ENCODE results near the gene BIN1. TPM values are rescaled to one million over a fixed set of nuclear protein-coding genes. Genes with fewer than 3 reads are reported as not detected.

The BIN1 gene
- total RNA-seq, 1 donor from 2014 or later: 11.8 TPM

- Histone ChIP-seq H3K36me3 (ENCODE audit: control insufficient read depth, insufficient read depth, low read length) (no peaks in the 10 kb centered on the region), H3K4me3 (ENCODE audit: low read depth, low read length) (no peak overlapping the region), H3K27me3 (ENCODE audit: control insufficient read depth, insufficient read depth, low read length) (no peaks in the 10 kb centered on the region)
- FAIRE-seq (no peak), DNase-seq (ENCODE audit: low read depth) (no peak)
- TF ChIP-seq CTCF (IDR thresholded peaks at IDR 0.05; ENCODE audit: insufficient read depth, low read length, severe bottlenecking): no peak
These were observed 24.9 kb downstream of the BIN1 start for GRCh38 chr2:127081826-127082633.

GRCh38 chr2:127080938-127081755 is 25.8 kb downstream of the BIN1 start:
- DNase-seq (ENCODE audit: low read depth) (no peak), FAIRE-seq (no peak)
- no peak for TF ChIP-seq CTCF (IDR thresholded peaks at IDR 0.05; ENCODE audit: insufficient read depth, low read length, severe bottlenecking)
- Histone ChIP-seq H3K4me3 (ENCODE audit: low read depth, low read length) (no peak overlapping the region), H3K36me3 (ENCODE audit: control insufficient read depth, insufficient read depth, low read length) (no peaks in the 10 kb centered on the region), H3K27me3 (ENCODE audit: control insufficient read depth, insufficient read depth, low read length) (no peaks in the 10 kb centered on the region)

GRCh38 chr2:127080226-127080937 is 26.6 kb downstream of the BIN1 start:
- FAIRE-seq (no peak), DNase-seq (ENCODE audit: low read depth) (no peak)
- no peak overlapping the region for H3K4me3 ChIP-seq (ENCODE audit: low read depth, low read length)
- H3K27me3 ChIP-seq (ENCODE audit: control insufficient read depth, insufficient read depth, low read length): no peaks in the 10 kb centered on the region
- no peaks in the 10 kb centered on the region for H3K36me3 ChIP-seq (ENCODE audit: control insufficient read depth, insufficient read depth, low read length)
- TF ChIP-seq CTCF (IDR thresholded peaks at IDR 0.05; ENCODE audit: insufficient read depth, low read length, severe bottlenecking): no peak

- no peak for TF ChIP-seq CTCF (IDR thresholded peaks at IDR 0.05; ENCODE audit: insufficient read depth, low read length, severe bottlenecking)
- H3K36me3 ChIP-seq (ENCODE audit: control insufficient read depth, insufficient read depth, low read length): no peaks in the 10 kb centered on the region
- H3K4me3 ChIP-seq (ENCODE audit: low read depth, low read length): no peak overlapping the region
- FAIRE-seq (peak; percentile 40), DNase-seq (ENCODE audit: low read depth) (no peak)
- H3K27me3 ChIP-seq (ENCODE audit: control insufficient read depth, insufficient read depth, low read length): no peaks in the 10 kb centered on the region
These were observed 27.5 kb downstream of the BIN1 start for GRCh38 chr2:127079358-127079920.

GRCh38 chr2:127078666-127079270 is 28.2 kb downstream of the BIN1 start:
- DNase-seq (ENCODE audit: low read depth): no peak
- Histone ChIP-seq H3K36me3 (ENCODE audit: control insufficient read depth, insufficient read depth, low read length) (no peaks in the 10 kb centered on the region), H3K27me3 (ENCODE audit: control insufficient read depth, insufficient read depth, low read length) (no peaks in the 10 kb centered on the region), H3K4me3 (ENCODE audit: low read depth, low read length) (no peak overlapping the region)
- no peak for TF ChIP-seq CTCF (IDR thresholded peaks at IDR 0.05; ENCODE audit: insufficient read depth, low read length, severe bottlenecking)
- FAIRE-seq: no peak

All from bronchial epithelial cell (primary cell).